GM18517 (cell line): Measurements from ENCODE around the gene HMGXB4.

ENCODE experiments used
- ATAC-seq: cut with Tn5 transposase; IDR thresholded peaks from one replicate; pipeline ENCODE4 v1.9.1; 2021; ENCODE audit warnings: mild to moderate bottlenecking, moderate library complexity; ENCODE audit not compliant: unreplicated experiment

The HMGXB4 gene

DNA sequence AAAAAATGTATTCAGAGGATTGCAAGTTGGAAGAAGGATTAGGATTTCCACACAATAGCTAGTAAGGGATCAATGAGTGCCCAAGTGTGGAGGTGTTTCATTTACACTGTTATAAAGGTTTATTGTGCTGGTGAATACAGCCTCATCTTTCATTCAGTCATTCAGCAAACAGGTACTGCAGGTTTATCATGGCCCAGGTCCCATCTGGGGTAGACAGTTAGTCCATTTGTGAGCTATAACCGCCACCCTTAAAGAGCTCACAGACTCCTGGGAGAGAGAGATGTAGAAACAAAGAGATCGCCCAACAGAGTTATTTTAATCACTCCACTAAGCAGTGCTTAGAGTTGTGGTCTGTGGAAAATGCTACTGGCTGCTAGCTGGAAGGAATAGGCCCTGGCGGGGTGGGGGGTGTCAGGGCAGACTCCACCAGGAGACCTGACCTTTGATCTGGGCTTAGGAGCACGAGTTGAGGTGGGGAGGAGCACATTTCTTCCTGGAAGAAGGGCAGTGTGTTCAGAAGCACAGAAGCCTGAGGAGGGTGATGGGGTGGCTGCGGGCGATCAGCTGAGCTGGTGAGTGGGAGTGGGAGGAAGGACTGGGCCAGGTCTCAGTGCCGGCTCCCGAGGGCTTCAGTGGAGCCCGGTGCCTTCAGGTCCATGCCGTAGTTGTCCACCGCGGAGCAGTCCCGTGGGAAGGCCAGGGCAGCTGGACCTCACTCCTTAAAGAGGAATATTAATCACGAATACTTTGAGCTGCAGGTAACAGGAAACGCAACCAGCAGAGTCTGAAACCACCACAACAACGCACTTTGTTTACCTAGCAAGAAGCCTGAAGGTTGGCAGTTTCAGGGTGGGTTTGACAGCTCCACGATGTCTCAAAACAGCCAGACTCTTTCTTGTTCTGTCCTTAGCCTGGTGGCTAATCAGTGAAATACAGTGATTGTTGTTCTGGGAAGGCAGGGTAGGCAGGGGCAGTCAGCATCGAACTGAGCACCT lies 53.6 kb downstream of the HMGXB4 start:
- ATAC-seq, result no peak

- ATAC-seq, result no peak
These were observed 54.3 kb downstream of the HMGXB4 start for GRCh38 chr22:35311551-35311999.

GRCh38 chr22:35312198-35313059 lies 55.1 kb downstream of the HMGXB4 start:
- no peak for ATAC-seq

DNA sequence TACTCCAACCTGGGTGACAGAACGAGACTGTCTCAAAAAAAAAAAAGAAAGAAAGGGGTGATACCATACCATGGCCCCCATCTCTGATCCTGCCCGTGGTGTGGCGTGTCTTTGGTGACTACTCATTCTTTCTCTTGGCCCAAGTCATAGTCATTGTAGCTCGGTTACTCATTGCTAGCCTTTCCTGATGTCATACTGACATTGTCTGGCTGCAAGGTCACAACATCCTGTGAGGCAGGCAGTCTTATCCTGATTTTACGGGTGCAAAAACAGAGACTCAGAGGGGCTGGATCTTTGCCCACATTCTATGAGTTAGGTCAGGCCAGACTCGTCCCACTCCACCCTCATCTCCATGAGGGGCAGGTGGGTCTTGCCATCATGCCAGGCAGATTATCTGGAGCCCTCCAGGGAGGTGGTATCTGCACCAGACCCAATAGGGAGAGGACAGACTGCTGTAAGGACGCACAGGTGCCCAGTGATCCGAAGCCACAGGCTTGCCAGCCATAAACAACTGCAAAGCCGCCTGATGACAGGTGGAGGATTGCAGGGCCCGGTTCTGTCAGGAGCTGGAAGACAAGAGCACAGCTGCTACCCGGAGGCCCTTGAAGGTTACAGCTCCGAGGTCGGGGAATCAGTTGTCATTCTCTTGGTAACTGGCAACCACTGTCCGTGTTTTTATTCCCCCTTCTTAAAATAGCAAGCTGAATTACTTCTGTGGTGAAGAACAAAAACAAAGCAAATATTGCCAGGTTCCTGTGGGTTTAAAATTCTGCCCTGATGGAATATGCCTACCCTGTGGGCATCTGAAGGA lies 56.2 kb downstream of the HMGXB4 start:
- ATAC-seq, result no peak

DNA sequence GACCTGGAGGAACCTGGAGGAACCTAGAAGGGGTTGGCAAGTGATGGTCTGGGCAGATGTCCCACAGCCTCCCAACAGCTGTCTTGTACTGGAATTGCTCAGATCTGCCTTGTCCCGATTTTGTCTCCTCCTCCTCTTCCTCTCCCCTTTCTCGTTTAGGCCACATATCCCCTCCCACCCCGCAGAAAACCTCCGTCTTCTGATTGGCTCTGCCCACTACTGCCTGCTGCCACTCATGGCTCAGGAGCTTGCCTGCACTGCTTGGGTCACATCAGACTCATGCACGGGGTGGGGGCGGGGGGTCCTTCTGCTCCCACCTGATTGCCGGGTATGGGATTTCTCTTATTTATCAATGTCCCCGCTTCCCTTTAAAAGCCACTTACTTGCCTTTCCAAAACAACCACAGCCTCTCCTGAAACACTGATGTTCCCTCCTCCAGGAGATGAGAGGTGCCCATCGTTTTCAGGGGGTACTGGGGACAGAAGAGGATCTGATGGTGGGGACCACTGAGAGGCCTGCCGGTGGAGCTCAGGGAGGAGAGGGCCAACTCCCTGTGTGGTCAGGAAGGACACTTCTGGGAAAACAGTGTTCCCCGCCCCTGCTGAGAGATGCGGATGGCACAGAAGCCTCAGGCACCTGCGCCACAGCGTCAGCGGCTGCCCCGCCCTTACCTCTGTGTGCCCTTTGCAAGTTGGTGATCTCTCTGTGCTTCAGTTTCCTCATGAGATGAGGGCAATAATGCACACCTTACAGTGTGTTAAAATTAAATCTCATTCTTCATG lies 57.1 kb downstream of the HMGXB4 start:
- no peak for ATAC-seq

GRCh38 chr22:35315141-35315854 lies 58.0 kb downstream of the HMGXB4 start:
- no peak for ATAC-seq

DNA sequence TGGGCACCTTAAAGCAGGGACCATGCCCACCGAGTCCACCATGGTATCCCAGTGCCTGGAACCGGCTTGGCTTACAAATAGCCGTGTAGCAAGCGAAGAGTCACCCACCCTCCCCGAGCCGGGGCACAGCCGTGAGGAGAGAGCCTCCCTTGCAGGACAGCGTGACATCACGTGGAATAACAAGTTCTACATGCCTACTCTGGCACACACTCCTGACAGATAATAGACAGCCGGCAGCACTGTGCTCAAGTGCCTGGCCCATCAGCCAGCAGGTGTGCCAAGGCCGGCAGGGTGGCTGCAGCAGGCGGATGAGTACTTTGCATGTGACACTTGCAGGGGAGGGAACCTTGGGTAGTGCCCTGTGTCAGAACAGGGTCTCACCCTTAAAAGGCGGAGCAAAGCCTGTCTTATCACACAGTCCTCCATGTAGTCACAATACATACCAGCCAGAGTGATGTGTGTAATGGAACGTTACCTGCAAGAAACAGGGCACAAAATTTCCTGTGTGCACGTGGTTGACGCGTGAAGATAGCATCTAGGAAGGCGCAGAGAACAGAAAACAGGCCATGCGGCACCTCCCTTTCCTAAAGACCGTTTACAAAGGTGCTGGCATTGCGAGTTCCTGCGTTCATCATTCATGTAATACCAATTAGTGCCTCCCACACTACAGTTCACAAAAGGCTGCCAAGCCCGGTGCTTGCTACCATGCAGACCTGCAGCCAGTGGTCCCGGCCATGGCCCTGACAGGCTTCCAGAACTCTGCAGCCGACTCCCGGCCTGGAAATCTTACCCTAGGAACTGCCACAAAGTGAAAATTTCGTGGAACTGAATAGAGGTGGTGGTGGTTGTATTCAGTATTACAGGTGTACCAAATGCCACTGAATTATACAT lies 58.8 kb downstream of the HMGXB4 start:
- ATAC-seq, result no peak

- ATAC-seq, result no peak
These were observed 59.5 kb downstream of the HMGXB4 start for GRCh38 chr22:35316751-35317150.

DNA sequence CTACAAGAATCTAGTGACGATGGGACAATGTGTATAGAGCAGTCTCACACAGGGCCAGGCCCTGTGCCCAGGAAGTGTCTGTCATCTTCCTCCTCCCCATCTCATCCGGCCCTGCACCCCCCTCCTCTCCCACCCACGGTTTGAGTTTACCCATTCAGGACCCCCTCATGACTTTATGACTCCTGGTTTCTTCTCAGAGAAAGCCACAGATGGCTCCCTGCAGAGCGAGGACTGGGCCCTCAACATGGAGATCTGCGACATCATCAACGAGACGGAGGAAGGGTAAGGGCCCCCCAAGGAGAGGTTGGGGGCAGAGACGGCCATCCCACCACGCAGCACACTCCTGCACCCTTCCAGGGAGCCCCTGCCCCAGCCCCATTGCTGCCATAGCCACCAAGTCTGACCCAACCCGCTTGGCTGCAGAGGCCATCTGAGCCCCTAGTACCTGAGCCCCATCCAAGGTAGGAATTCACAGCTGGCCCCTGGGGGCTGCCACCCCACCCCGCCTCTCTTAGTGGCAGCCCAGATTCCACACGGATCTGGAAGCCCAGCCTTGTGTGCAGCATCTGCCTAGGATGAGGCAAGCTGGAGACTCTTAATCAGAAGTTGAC lies 60.5 kb downstream of the HMGXB4 start:
- no peak for ATAC-seq

DNA sequence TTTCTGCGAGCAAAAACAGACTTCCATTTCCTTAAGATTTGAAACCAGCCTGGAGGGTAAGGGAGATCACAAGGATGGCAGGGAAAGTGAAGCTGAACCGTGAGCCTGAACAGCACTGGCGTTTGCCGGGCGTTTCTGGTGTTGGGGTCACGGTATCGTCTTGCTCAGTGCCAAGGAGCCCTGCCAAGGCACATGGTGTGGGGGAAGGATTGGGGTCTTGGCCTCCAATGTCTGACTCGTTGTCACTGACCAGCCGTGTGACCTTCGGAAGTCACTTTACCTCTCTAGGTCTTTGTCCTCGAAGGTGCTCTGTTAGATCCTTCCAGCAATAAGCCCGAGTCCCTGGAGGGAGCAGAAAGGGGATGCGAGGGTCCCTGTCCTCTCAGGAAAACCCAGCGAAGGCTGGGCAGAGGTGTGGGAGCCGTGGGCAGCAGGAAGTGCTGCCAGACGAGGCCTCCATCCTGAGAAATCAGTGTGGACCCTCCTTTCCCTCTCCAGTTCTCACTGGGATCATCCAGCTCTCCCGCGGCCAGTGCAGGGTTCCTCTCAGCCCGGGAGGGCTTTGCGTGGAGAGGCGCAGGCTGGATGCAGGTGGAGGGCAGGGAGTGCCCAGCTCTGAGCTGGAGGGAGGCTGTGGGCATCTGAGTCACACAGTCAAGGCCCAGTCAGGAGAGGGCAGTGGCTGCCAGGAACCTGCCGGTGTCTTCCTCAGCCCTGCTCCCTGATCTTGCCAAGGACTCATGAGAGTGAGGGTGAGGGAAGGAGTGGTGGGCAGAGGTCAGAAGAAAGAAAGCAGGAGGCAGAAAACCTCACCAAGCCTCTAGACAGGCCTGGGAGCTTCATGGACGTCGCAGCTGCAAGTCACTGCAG lies 61.3 kb downstream of the HMGXB4 start:
- no peak for ATAC-seq

GRCh38 chr22:35319244-35319985 lies 62.1 kb downstream of the HMGXB4 start:
- ATAC-seq, result no peak

DNA sequence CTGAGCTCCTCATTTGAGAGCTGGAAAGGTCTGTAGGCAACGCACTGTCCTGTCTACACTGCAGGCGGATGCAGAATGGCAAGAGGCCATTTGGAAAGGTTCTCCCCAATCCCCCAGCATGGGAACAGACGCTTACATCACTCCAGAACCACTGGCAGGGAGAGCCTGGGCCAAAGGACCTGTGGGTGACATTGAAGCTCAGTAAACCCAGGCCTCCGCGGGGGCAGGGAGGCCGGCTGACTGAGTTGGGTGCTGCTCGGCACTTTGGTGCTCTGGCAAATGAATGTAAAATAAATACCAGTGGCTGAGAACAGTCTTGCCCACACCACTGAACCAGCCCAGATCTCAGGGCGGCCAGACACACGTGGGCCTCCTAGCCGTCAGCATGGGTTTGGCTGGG lies 64.8 kb downstream of the HMGXB4 start:
- ATAC-seq, result no peak

- no peak for ATAC-seq
These were observed 65.6 kb downstream of the HMGXB4 start for GRCh38 chr22:35322893-35323292.

GRCh38 chr22:35323305-35323704 lies 66.0 kb downstream of the HMGXB4 start:
- no peak for ATAC-seq

DNA sequence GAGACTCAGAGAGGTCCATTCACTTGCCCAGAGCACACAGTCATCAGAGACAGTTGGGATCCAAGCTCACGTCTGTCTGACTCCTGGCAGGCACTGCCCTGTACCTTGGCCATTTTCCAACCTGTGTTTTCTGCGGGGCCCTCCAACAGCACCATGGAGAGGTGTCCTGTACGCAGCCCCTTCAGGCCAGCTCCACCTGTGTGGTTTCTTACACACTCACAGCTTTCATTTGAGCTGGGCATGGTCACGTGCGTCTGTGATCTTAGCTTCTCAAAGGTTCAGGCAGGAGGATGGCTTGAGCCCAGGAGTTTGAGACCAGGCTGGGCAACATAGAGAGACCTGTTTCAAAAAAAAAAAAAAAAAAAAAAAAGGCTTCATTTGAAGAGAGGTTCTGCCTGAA lies 66.8 kb downstream of the HMGXB4 start:
- ATAC-seq, result no peak

- ATAC-seq, result no peak
These were observed 67.5 kb downstream of the HMGXB4 start for GRCh38 chr22:35324762-35325161.
